ENCODE data around the gene TM9SF1. TPM values are rescaled to one million over a fixed set of nuclear protein-coding genes. Genes with fewer than 3 reads are reported as not detected.

TM9SF1 gene
- total and polyA plus RNA-seq, 2 of the 13 experiments (the other 11 are each of a cell fraction or from before 2014, with no cell fraction given) = 83.2 to 110 TPM

GRCh38 chr14:24188251-24189058, 6.8 kb downstream of the TM9SF1 start, which contains the start of gene IPO4 (continued):
- TF ChIP-seq RORA (CRISPR knock-in tag; IDR thresholded peaks at IDR 0.05) = no peak
- TF ChIP-seq ZC3H13 (CRISPR knock-in tag; IDR thresholded peaks at IDR 0.05) = no peak
- peak; percentile 99 for TF ChIP-seq ZNF674 (CRISPR knock-in tag; IDR thresholded peaks at IDR 0.05; ENCODE audit: low read depth)
- TF ChIP-seq NR0B2 (CRISPR knock-in tag; IDR thresholded peaks at IDR 0.05) = peak; percentile 100
- TF ChIP-seq SYNCRIP (IDR thresholded peaks at IDR 0.05; ENCODE audit: insufficient read depth, low read depth, low read length) = no peak
- TF ChIP-seq KDM6A (CRISPR knock-in tag; IDR thresholded peaks at IDR 0.05; ENCODE audit: low read depth) = peak; percentile 19; the same call in 1 of the 2 replicates
- TF ChIP-seq LCORL (IDR thresholded peaks at IDR 0.05) = no peak
- peak; percentile 93 for TF ChIP-seq LCORL (CRISPR knock-in tag; IDR thresholded peaks at IDR 0.05)
- peak; percentile 98; the same call in 1 of the 2 replicates for TF ChIP-seq ZSCAN5A (CRISPR knock-in tag; IDR thresholded peaks at IDR 0.05; ENCODE audit: borderline replicate concordance)
- TF ChIP-seq ZNF407 (CRISPR knock-in tag; IDR thresholded peaks at IDR 0.05; ENCODE audit: not compliant biosample characterization) = peak; percentile 99
- peak; percentile 88 for TF ChIP-seq ZNF768 (CRISPR knock-in tag; IDR thresholded peaks at IDR 0.05)
- TF ChIP-seq PCBP1 (IDR thresholded peaks at IDR 0.05; ENCODE audit: borderline replicate concordance, low read depth, low read length) = peak; percentile 99
- TF ChIP-seq CSRNP2 (CRISPR knock-in tag; conservative IDR thresholded peaks at IDR 0.05; ENCODE audit: low read depth) = no peak
- peak; percentile 98 for TF ChIP-seq IRX3 (CRISPR knock-in tag; IDR thresholded peaks at IDR 0.05; ENCODE audit: borderline replicate concordance, low read depth)
- TF ChIP-seq TBX2 (CRISPR knock-in tag; IDR thresholded peaks at IDR 0.05; ENCODE audit: borderline replicate concordance) = peak; percentile 99
- TF ChIP-seq RBM39 (IDR thresholded peaks at IDR 0.05; ENCODE audit: low read depth, low read length, poor library complexity, severe bottlenecking) = peak; percentile 98
- TF ChIP-seq ZNF296 (CRISPR knock-in tag; conservative IDR thresholded peaks at IDR 0.05) = no peak
